HG02759 (cell line): ENCODE measurements around the gene MOV10L1.
A peak's percentile ranks its signal among the peaks of the same experiment; 100 is the strongest.

Experiments
- ATAC-seq: cut with Tn5 transposase; IDR thresholded peaks from one replicate; pipeline ENCODE4 v1.9.1; 2021; ENCODE audit warnings: mild to moderate bottlenecking, moderate library complexity; ENCODE audit not compliant: unreplicated experiment

Gene MOV10L1

DNA sequence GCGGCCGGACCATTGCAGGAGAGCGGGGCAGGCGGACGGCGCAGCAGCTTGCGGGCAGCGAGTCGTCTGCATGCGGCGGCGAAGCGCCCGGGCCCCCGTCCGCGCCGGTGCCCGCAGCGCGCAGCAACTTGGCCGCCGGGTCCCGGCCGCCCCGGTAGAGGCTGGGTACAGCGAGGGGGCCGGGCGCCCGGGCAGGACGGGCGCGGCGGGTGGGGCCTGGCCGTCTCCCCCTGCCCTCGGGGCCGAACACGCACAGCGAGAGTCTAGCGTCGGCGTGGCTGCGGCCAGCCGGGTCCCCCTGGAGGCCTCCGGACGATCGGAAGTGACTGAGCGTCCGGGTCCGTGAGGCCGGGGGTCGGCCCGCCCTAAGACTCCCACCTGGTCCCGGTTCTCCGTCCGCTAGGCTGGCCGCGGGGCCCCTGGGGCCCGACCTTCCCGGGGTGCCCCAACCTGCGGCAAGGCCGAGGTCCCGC is 95.1 kb downstream of the MOV10L1 start:
- no peak for ATAC-seq

DNA sequence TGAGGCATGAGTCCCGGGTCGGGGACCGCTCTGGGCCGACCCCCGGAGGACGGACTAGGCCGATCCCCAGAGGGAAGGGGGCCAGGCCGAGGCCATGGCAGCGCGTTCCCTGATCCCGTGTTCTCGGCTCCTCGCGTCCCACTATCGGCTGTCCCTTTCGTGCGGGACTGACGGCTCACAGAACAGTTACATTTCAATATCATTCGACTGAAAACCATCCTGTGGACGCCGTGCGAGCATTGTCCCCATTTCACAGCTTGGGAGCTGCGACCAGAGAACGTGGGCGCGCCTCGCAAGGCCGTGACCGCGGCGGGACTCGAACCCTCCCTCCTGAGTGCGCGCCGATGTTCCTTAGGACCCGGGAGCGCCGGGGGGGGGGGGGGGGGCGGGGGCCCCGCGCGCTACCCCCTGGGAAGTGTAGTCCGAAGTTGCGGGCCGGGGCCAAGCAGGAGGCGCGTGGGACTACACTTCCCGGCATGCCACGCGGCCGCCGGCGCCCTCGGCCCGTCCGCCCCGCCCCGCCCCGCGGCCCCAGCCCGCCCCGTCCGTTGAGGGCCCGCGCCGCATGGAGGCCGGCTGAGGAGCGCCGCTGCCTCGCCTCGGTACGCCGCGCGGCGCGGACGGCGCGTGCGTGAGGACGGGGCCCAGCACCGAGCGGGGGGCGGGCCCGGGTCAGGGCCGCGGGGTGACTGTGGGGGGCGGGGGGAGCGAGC is 95.7 kb downstream of the MOV10L1 start, which contains the start of gene TRABD:
Gene TRABD, plus strand, starts transcription at position 539 of the 713 bp plus-strand sequence. CDS start 7,148 bp downstream, outside the sequence.
- ATAC-seq: peak; percentile 51

DNA sequence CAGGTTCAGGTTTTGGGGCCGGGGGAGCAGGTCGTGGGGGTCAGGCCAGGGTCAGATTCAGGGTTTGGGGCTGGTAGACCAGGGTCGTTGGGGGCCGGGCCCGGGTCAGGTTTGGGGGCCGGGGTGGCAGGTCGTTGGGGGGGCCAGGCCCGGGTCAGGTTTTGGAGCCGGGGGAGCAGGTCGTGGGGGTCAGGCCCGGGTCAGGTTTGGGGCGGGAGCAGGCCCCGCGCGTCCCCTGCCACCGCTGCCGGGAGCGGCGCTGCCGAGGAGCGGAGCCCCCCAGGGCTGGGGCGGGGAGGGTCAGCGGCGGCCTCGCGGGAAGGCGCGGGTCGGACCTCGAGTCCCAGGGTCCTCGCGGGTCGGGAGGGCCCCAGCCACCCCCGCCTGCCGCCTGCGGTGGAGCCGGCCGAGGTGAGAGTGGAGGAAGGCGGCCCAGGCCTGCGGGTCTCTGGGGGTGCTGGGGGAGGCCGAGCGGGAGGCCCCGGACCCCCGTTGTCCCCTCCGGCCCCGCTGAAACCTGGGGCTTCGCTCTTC is 96.4 kb downstream of the MOV10L1 start:
- ATAC-seq: no peak

DNA sequence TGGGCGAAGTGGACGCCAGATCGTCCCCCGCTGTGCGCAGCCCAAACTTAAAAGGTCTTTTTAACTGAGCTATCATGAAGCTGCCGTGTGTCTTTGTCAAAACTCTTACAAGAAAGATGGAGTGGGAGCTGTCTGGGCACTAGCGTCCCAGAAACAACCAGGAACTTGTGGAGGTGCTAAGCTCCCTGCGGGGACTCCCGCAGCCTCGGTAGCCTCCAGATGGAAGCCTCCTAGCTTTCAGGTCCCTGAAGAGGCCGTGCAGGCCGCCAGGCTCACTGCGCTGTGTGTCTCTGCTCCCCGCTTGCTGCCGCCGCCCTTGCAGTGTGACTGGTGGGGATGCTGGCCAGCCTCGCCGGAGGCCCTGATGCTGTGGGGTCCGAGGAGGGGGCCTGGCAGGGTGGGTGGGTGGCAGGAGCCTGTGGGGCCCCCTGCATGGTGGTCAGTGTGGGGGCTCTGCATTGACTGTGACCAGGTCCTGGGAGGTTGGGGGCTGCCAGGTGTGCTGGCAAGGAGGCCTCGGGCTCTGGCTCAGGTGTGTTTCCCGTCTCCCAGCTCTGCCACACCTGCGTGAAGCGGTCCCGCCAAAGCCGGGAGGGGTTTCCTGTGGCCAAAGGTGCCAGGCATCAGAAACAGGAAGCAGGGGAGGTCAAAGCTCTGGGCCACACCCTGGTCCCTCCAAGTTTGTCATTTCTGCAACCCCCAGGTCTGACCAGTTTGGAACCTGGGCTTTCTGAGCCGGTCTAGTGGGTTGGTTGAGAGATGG is 97.1 kb downstream of the MOV10L1 start:
- ATAC-seq: no peak

DNA sequence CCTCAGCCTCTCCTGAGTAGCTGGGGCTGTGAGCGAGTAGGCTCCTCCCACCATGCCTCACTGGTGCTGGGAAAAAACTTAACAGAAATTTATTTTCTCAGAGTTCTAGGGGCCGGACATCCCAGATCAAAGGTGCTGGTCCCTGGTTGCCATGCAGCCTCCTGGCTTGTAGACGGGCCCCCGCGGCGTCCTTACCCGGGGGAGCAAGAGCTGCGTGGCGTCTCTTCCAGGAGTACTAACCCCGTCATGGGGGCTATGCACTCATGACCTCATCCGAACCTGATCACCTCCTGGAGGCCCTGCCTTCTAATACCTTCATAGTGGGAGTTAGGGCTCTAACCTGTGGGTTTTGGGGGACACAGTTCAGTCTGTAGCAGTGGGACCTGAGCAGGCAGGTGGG is 98.5 kb downstream of the MOV10L1 start:
- ATAC-seq: no peak

DNA sequence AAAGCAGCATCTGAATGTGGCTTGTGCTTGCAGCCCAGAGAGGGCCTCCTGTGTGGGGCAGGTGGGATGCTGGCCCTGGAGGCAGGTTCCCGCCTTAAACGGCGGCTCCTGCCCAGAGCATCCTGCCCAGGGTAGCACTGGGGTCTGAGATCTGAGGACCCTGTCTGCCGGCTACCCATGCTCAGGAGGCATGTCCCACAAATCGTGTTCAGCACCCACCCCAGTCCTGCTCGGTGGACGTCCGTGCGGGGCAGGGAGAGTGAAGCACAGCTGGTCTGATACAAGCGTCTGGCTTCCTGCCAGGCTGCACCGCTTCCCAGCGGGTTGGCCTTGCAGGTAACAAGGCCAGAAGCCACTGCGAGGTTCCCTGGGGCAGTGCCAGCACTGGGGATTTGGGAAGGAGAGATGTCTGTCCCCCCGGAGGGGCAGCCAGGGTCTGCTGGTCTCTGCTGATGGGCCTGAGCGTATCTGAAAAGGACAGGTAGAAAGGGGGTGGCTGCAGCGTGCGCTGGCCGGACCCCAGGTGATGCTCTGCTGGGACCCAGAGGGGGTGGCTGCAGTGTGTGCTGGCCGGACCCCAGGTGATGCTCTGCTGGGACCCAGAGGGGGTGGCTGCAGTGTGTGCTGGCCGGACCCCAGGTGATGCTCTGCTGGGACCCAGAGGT is 99.5 kb downstream of the MOV10L1 start:
- no peak for ATAC-seq

DNA sequence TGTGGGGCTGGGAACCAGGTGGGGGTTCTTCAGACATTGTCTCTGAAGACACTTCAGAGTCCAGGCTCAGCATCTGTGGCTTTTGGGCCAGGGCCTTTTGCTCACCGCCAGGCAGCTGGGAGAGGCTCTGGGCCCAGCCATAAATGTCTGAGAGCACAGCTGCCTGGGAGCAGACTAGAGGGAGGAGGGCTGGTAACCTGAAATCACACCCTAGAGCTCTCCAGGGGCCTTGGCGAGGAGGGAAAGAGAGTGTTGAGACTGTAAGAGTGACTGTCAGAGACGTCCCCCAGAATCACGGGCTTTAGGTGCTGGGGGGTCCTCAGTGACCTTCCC is 100.0 kb downstream of the MOV10L1 start:
- ATAC-seq: no peak

DNA sequence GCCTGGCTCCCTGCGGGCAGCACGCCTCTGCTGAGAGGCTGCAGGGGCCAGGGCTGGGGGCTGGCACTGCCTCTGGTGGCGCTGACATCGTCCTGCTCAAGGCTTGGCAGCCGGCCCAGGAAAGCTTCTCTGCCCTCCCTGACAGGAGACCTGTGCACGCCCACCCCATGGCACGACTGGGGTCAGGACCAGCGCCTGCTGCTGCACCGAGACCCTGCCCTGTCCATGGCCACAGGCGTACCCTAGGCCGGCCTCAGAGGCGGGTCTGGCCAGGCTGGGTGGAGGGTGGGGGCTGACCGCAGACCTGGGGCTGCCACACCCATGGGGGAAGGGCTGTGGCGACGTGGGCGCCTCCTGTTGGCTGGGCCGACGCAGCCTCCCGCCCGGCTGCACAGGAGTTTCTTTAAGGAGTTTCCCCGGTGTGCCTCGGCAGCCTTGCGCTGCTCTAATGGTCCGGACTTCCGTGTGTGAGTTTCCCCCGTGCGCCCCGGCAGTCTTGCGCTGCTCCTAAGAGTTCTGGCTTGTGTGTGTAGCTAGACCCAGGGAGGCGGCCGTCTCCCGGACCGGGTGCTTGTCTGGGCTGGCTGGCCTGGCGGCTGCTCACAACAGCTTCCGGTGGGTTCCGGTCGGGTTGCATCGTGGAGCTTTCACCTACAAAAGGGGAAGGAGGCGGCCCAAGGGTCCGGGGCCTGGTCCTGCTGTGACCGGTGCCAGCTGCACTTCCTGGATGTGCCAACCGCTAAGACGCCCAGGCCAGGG is 100.6 kb downstream of the MOV10L1 start:
- peak; percentile 49 for ATAC-seq

DNA sequence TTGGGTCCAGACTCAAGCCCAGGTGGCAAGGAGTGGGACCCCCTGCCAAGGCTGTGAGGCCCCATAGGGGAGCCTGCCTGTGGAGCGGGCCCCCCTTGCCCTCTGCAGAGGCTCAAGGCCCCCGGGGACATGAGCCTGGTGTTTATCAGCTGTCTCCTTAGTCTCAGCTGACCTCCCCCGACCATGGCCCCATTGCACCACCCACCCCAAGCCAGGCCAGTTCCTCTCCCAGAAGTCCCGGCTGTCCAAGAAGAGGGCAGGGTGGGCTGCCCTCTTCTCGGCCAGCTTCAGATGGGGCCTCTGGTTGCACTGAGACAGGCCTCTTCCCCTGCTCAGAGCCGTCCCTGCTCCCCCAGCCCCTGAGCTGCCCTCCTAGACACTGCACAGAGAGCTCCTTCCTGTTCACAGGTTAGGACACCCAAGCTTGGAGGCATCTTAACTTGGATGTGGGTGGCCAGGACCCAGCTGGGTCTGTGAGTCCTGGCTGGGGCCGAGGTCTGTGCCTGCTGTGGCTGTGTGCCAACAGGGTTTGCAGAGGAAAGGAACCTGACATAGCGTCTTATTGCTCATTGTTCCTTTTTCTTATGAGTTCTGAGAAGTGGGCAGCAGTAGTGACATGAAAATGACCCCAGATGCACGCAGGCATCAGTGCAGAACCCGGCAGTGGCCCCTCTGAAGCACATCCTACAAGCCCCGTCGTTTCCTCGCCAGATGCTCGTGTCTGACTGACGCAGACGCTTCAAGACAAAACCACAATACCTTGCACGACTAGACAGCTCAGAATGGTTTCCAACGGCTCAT is 101.3 kb downstream of the MOV10L1 start:
- no peak for ATAC-seq

DNA sequence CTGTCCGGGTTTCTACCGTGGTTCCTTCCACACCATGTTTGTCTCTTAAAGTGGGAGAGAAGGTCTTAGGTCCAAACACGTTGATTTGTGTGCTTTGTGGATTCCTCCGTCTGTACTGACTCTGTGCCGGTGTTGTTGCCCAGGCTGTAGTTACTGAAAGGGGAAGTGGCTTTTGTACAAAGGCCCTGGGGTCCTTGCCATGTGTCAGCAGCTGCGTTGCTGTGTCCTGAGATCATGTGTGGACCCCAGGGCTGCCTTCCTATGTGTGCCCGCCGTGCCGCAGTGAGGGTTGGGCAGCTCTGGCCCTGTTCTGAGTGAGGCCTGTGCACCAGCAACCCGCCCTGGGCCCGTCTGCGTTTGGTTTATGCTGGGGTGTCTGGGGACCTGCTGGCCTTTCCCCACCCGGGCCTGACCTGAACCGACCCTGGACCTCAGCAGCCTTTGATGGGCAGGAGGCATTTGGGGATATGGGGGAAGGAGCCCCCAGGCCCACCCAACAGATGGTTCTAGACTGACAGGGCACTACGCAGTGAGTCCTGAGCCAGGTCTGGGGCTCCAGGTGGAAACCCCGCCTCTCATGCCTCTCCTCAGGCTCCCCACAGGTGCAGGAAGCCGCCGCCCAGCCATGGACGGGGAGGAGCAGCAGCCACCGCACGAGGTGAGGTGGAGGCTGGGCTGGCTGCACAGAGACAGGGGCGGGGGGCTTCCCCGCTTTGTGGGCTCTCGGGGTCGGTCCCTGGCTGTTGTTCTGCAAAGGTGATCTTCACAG is 102.8 kb downstream of the MOV10L1 start:
- ATAC-seq: no peak

DNA sequence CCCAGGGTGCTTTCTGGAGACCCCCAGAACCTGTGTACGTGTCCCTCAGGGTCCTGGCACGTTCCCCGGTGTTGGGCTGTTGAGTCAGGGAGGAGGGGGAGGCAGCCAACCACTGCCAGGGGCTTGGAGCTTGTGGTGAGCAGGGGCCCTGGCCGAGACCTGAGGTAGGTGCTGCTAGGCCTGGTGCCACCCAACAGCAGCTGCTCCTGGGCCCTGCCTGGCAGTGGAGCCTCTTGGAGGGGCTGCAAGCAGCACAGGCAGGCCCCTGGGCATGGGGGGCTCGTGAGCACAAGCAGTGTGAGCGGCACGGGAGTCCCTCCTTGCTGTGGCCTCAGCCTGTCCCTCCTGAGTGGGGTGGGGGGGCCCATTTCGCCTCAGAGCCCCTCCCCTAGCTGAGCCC is 103.8 kb downstream of the MOV10L1 start:
- no peak for ATAC-seq

DNA sequence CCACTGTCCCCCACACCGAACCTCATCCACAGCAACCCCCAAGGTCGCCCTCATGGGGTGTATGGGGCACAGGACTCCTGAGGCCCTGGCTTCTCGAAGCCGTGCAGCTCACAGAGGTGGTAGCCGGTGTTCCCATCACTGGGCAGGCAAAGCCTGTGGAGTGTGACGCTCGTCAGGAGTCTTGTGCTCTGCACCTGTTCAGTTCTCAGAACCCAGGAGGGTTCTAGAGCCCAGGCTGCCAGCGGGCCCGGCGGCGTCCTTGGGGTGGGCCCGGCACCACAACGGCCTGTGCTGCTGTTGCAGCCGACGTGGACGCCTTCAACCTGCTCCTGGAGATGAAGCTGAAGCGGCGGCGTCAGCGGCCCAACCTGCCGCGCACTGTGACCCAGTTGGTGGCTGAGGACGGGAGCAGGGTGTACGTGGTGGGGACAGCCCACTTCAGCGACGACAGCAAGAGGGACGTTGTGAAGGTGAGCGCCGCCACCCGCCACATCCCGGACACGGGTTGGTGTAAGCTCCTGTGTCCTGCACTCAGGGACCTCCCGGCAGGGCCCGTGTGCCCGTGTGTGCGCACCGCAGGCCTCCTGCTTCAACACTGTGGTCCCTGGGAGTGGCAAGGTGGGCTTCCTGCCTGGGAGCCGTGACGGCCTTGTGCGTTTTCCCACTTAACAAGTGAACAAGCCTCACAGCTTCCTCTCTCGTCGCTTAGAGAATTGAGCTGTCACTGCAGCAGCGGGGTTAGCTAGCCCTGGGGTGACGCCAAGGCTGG is 104.4 kb downstream of the MOV10L1 start:
- no peak for ATAC-seq

DNA sequence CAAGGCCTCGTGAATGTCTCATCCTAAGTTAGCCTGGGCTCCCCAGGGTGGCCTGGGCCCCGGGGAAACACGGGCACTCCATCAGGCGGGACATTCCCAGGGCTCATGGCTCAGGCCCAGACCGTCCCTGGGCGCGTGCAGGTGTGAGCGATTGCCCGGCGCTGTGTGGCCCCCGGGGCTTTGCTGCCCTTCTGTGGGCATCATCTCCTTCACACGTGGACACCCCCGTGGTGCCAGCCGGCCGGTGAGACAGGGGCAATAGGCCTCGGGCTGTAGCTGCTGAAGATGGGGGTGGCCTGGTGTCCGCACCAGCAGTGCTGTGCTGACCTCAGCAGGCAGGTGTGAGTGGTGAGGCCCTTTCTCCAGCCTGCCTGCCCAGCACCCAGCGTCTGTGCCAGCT is 106.5 kb downstream of the MOV10L1 start:
- no peak for ATAC-seq

DNA sequence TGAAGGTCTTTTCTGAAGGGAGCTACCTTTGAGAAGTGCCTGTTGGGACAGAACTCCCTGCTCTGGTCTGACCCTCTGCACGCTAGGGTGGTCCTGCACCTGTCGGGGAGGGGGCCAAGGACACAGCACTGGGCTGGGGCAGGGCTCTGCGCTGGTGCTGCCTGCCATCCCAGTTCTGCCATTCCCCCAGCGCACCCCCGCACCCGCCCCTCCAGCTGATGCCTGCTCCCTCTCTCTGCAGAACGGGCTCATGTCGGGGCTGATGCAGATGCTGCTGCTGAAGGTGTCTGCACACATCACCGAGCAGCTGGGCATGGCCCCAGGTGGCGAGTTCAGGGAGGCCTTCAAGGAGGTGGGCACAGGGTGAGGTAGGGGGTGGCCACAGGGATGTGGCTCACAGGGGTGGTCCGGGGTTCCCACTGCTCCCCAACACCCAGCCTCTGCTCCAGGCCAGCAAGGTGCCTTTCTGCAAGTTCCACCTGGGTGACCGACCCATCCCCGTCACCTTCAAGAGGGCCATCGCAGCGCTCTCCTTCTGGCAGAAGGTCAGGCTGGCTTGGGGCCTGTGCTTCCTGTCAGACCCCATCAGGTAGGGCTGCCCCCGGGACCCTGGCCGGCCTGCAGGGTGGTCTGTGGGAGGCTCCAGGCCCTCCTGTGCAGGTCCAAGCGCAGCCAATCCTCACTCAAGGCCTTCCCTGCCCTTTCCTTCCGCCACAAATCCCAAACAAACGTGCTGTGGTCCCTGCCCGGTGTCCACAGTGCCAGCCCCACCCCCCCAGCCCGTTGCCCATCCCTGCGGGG is 107.4 kb downstream of the MOV10L1 start:
- ATAC-seq: no peak

DNA sequence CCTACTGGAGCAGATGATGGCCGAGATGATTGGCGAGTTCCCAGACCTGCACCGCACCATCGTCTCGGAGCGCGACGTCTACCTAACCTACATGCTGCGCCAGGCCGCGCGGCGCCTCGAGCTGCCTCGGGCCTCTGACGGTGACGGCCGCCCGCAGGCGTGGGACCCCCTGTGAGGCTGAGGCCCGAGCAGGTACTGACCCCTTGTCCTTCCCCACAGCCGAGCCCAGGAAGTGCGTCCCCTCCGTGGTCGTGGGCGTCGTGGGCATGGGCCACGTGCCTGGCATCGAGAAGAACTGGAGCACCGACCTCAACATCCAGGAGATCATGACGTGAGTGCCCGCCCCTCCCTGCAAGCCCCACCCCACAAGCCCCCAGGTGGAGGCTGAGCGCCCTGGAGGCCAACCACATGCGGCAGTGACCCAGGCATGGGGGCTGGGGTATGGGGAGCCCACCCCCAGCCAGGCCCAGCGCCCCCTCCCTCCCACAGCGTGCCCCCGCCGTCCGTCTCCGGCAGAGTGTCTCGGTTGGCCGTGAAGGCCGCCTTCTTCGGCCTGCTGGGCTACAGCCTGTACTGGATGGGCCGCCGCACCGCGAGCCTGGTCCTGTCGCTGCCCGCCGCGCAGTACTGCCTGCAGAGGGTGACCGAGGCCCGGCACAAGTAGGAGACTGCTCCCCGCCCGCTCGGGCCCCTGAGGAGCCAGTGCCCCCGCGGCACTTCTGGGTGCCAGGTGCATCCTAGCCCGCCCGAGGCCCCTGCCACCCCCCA is 108.2 kb downstream of the MOV10L1 start:
- no peak for ATAC-seq

DNA sequence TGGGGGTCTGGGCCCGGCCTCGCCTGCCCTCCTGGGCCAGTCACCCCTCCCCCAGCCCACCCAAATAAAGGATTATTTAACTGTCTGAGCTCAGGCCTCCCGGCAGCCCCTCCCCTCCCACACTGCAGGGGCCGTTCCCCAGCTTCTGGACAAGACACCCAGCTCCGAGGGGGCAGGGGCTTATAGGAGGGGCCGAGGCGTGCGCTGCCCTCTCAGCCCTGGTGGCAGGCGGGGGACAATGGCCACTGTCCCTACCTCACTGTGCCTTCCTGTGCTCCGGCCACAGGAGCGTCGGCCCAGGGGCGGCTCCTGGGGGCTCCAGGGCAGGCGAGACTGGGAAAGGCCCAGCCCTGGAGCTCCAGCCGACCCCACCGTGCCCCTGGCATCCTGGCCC is 108.8 kb downstream of the MOV10L1 start:
- ATAC-seq: no peak

DNA sequence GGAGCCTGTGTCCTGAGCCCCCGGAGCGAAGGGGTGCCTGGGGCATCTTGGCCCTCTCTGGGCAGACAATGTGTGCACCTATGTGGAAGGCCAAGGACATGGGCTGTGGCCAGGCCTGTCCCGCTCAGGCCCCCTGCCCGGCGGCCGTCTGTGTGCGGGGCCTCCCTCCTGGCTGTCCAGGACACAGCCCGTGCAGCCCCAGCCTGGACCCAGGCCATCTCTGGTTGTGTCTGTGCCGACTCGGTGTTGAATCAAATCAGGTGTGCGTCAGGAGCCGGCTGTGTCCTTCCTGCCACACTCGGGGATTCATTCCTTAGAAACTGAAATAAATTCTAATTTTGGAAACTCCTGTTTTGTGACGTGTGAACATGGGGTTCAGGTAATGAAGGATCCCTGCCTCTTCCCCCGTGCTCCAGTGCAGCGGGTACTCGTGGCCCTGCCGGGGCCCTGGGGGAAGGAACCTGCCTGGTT is 109.5 kb downstream of the MOV10L1 start:
- ATAC-seq: no peak
